HepG2 (cell line): ENCODE results near the gene CTU1. TPM values are rescaled to one million over a fixed set of nuclear protein-coding genes. Genes with fewer than 3 reads are reported as not detected.

Experiments used
- ATAC-seq: fragments of 200-7000 bp; cut with Tn5 transposase; 3 replicates; pipeline ENCODE4 v1.9.1; 2020; ENCODE audit warnings: mild to moderate bottlenecking, moderate library complexity
- BruUV-seq: library from RNA; stranded (reverse); fragments of 400-500 nt; replicated peaks from 2 replicates; lab custom pipeline; 2021; lab: Mats Ljungman, UMichigan
- CTCF ChIA-PET: fragments of 300-600 bp; formaldehyde crosslinking; extraction: SDS; loops from one replicate; lab custom pipeline; 2021; ENCODE audit warnings: low total read pairs, inconsistent platforms, low intra/inter-chr PET ratio; lab: Yijun Ruan, JAX
- POLR2A ChIA-PET: fragments of 350-600 bp; sonication (Branson Sonifier 250); formaldehyde crosslinking; loops from one replicate; lab custom pipeline; 2020; ENCODE audit warnings: antibody characterized with exemption, inconsistent platforms; lab: Yijun Ruan, JAX
- DNase-seq: peaks from one replicate; pipeline ENCODE4 v3.0.0-alpha.2; 2015; ENCODE audit warnings: low spot score
- FAIRE-seq: peaks from 3 replicates; lab custom pipeline; 2011; peaks lifted over from hg19 to GRCh38; lab: Jason Lieb, UNC
- H2AFZ ChIP-seq: one replicate; pipeline ENCODE4 v1.6.1; 2011; ENCODE audit warnings: low read length, inconsistent platforms
- H3K27ac ChIP-seq: fragments of 300-600 bp; 3 replicates; pipeline ENCODE4 v1.8.0; 2011; ENCODE audit warnings: mixed run types, mild to moderate bottlenecking, mixed read lengths, low read length, inconsistent platforms; ENCODE audit not compliant: insufficient read depth; ENCODE audit errors: extremely low read length
- H3K27me3 ChIP-seq, 2 experiments: fragments of 200-600 bp in 1 of 2; 2 replicates in 1 of 2; 3 replicates in 1 of 2; pipeline versions ENCODE4 v1.6.0 to v1.8.0; 2011; ENCODE audit warnings: low read length in 2 of 2, mild to moderate bottlenecking in 2 of 2, moderate library complexity in 2 of 2, inconsistent platforms in 1 of 2; ENCODE audit not compliant: insufficient read depth in 2 of 2, control insufficient read depth in 1 of 2
- H3K36me3 ChIP-seq, 2 experiments: fragments of 200-600 bp in 1 of 2; replicated peaks in 1 of 2; 2 replicates in 1 of 2; 3 replicates in 1 of 2; pipeline versions ENCODE4 v1.5.1 to v1.8.0; 2011; ENCODE audit warnings: low read length in 2 of 2, inconsistent platforms in 1 of 2; ENCODE audit not compliant: insufficient read depth in 2 of 2, control insufficient read depth in 1 of 2
- H3K4me1 ChIP-seq: 2 replicates; pipeline ENCODE4 v1.5.1; 2012; ENCODE audit warnings: low read length, inconsistent platforms; ENCODE audit not compliant: insufficient read depth
- H3K4me2 ChIP-seq: 2 replicates; pipeline ENCODE4 v1.6.0; 2011; ENCODE audit warnings: low read depth, low read length, inconsistent platforms
- H3K4me3 ChIP-seq, 3 experiments: fragments of 200-600 bp in 1 of 3; sonication (generic), shearing (Covaris generic) in 1 of 3; replicated peaks in 1 of 3; 2 replicates each; pipeline ENCODE4 v1.5.1; 2011 to 2016; ENCODE audit warnings: low read length in 3 of 3, inconsistent platforms in 2 of 3, low read depth in 2 of 3, mild to moderate bottlenecking in 2 of 3, control low read depth in 1 of 3, mixed read lengths in 1 of 3; ENCODE audit not compliant: insufficient read depth in 1 of 3
- H3K79me2 ChIP-seq: one replicate; pipeline ENCODE4 v1.6.1; 2011; ENCODE audit warnings: low read length, inconsistent platforms; ENCODE audit not compliant: insufficient read depth
- H3K9ac ChIP-seq: 2 replicates; pipeline ENCODE4 v1.6.0; 2011; ENCODE audit warnings: mild to moderate bottlenecking, low read depth, low read length, inconsistent platforms; ENCODE audit not compliant: insufficient read depth
- H3K9me3 ChIP-seq: 2 replicates; pipeline ENCODE4 v1.5.1; 2012; ENCODE audit warnings: mild to moderate bottlenecking, low read length
- H4K20me1 ChIP-seq: 2 replicates; pipeline ENCODE4 v1.6.0; 2011; ENCODE audit warnings: inconsistent platforms, mild to moderate bottlenecking, low read length, moderate library complexity; ENCODE audit not compliant: insufficient read depth
- RFX1 ChIP-seq: fragments of 450-650 bp; IDR thresholded peaks from 2 replicates; pipeline ENCODE4 v1.6.1; 2017
- TCF7 ChIP-seq: sonication (generic); IDR thresholded peaks from 2 replicates; pipeline ENCODE4 v1.6.1; 2016; ENCODE audit warnings: antibody characterized with exemption, low read depth
- ZNF143 ChIP-seq: sonication (generic); formaldehyde crosslinking; IDR thresholded peaks from 2 replicates; pipeline ENCODE4 v1.4.0; 2020; ENCODE audit warnings: missing genetic modification reagents
- WGBS: methylation state at CpG from one replicate; pipeline ENCODE4 v1.1.6; 2017; ENCODE audit warnings: low lambda C conversion rate; 5-methylcytosine and 5-hydroxymethylcytosine counted together
- in situ Hi-C: cut with HindIII; loops from 2 replicates; pipeline ENCODE4 v1.10.0; 2017; ENCODE audit warnings: low pct_unique_long_range_greater_than_20kb; ENCODE audit not compliant: extremely low pct_ligation_motif_present
- intact Hi-C: fragments of 100-400 bp; cut with micrococcal nuclease; formaldehyde crosslinking; loops from one replicate; pipeline ENCODE4 v1.10.0; 2022; ENCODE audit not compliant: unreplicated experiment
- polyA plus RNA-seq, 8 experiments: library from polyadenylated mRNA; depleted of rRNA in 3 of 8; stranded (reverse) in 7 of 8; unstranded in 1 of 8; fragments of >200 nt; fragmentation: Illumina TruSeq in 4 of 8; extraction: Trizol in 4 of 8; gene quantifications; 2 replicates each; pipeline versions ENCODE4 v1.2.1 to v1.2.3, GENCODE V29; 2011 to 2016; ENCODE audit warnings: low read depth in 4 of 8, missing spikeins in 1 of 8, mixed read lengths in 1 of 8; ENCODE audit not compliant: insufficient read depth in 1 of 8
- total RNA-seq, 5 experiments: library from RNA; depleted of rRNA; stranded (reverse); fragments of >200 nt; fragmentation: Illumina TruSeq; extraction: Trizol; gene quantifications; 2 replicates each; pipeline ENCODE4 v1.2.3, GENCODE V29; 2016; ENCODE audit warnings: low read depth in 1 of 5
- TF ChIP-seq, protein P1 (sequence below): sonication (generic); formaldehyde crosslinking; IDR thresholded peaks from 2 replicates; pipeline ENCODE4 v1.4.0; 2020; ENCODE audit warnings: missing genetic modification reagents
- TF ChIP-seq, protein P2 (sequence below): sonication (generic); formaldehyde crosslinking; IDR thresholded peaks from 2 replicates; pipeline ENCODE4 v1.4.0; 2020; ENCODE audit warnings: missing genetic modification reagents, borderline replicate concordance
- TF ChIP-seq, protein P3 (sequence below): sonication (generic); formaldehyde crosslinking; IDR thresholded peaks from 2 replicates; pipeline ENCODE4 v1.4.0; 2020; ENCODE audit warnings: missing genetic modification reagents, low read depth, mild to moderate bottlenecking, borderline replicate concordance
- TF ChIP-seq, protein P4 (sequence below): IDR thresholded peaks from 2 replicates; pipeline ENCODE4 v1.6.1; 2016; ENCODE audit warnings: missing compliant biosample characterization, missing genetic modification reagents, borderline replicate concordance

The CTU1 gene
- total and polyA plus RNA-seq, 2 of the 13 experiments (the other 11 are each of a cell fraction or from before 2014, with no cell fraction given) = 1.9 to 2.9 TPM

DNA sequence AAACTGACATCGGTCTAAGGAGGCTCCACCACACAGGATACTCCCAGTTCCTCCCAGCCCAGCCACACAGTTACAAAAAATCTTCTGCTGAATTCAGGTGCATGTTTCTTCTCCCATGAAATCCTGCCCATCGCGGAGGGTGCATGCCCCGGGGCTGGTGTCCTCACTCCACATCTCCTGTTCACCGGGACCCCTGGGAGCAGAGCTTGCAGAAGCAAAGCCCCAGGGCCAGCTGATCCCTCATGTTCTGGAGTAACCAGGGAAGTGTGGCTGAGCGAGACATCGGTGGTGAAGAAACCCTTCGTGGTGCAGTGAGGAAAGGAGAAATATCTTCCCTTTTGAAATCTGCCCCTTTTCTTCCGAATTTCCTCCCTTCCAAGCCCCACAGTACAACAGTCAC, 15.6 kb upstream of the CTU1 start (continued):
- TF ChIP-seq, protein P1, sequence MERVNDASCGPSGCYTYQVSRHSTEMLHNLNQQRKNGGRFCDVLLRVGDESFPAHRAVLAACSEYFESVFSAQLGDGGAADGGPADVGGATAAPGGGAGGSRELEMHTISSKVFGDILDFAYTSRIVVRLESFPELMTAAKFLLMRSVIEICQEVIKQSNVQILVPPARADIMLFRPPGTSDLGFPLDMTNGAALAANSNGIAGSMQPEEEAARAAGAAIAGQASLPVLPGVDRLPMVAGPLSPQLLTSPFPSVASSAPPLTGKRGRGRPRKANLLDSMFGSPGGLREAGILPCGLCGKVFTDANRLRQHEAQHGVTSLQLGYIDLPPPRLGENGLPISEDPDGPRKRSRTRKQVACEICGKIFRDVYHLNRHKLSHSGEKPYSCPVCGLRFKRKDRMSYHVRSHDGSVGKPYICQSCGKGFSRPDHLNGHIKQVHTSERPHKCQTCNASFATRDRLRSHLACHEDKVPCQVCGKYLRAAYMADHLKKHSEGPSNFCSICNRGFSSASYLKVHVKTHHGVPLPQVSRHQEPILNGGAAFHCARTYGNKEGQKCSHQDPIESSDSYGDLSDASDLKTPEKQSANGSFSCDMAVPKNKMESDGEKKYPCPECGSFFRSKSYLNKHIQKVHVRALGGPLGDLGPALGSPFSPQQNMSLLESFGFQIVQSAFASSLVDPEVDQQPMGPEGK = no peak

DNA sequence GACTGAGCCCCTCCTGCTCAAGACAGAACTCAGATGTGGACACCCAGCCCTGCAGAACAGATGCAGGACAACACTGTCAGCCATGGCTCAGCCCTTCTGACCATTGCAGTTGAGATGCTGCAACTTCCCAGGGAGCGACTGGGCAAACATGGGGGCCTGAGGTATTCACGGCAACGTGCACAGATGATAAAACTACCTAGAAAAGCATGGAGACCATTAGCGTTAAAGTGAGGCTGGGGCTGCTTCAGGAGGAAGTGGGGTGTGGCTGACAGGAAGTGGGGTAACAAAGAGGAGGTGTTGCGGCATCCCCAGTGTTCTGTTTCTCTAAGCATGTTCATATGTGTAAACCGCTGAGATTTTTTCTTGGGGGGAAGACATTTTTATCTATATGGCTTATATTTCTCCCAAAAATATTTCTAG, 15.2 kb upstream of the CTU1 start:
- TF ChIP-seq, protein P2, sequence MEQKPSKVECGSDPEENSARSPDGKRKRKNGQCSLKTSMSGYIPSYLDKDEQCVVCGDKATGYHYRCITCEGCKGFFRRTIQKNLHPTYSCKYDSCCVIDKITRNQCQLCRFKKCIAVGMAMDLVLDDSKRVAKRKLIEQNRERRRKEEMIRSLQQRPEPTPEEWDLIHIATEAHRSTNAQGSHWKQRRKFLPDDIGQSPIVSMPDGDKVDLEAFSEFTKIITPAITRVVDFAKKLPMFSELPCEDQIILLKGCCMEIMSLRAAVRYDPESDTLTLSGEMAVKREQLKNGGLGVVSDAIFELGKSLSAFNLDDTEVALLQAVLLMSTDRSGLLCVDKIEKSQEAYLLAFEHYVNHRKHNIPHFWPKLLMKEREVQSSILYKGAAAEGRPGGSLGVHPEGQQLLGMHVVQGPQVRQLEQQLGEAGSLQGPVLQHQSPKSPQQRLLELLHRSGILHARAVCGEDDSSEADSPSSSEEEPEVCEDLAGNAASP = no peak
- TF ChIP-seq, protein P3, sequence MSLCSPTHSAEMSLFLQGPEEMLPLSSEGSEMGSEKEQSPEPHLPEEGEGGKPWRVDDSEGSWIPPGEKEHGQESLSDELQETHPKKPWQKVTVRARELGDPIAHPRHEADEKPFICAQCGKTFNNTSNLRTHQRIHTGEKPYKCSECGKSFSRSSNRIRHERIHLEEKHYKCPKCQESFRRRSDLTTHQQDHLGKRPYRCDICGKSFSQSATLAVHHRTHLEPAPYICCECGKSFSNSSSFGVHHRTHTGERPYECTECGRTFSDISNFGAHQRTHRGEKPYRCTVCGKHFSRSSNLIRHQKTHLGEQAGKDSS (CRISPR knock-in tag) = no peak
- TF ChIP-seq TCF7 (no peak), ZNF143 (no peak), RFX1 (no peak)
- TF ChIP-seq, protein P4, sequence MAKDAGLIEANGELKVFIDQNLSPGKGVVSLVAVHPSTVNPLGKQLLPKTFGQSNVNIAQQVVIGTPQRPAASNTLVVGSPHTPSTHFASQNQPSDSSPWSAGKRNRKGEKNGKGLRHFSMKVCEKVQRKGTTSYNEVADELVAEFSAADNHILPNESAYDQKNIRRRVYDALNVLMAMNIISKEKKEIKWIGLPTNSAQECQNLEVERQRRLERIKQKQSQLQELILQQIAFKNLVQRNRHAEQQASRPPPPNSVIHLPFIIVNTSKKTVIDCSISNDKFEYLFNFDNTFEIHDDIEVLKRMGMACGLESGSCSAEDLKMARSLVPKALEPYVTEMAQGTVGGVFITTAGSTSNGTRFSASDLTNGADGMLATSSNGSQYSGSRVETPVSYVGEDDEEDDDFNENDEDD (CRISPR knock-in tag) = no peak
- TF ChIP-seq, protein P1 = no peak
- TF ChIP-seq, all 625 proteins: peak for 0
- 22% methylated on average over 6 of the region's 6 CpGs for WGBS
- H4K20me1 ChIP-seq = no peaks in the 10 kb centered on the region
- in situ Hi-C loops = no loop called here
- H3K9me3 ChIP-seq = no peaks in the 10 kb centered on the region
- CTCF ChIA-PET = no interaction called here
- DNase-seq (no peak), ATAC-seq (no peak), FAIRE-seq (no peak)
- H3K4me2 ChIP-seq = no peak overlapping the region
- no peak overlapping the region for H3K9ac ChIP-seq
- intact Hi-C loops = no loop called here
- no peaks in the 10 kb centered on the region for H3K36me3 ChIP-seq
- BruUV-seq = no TSS peak
- H3K4me3 ChIP-seq = no peak overlapping the region
- no peaks in the 10 kb centered on the region for H3K4me1 ChIP-seq
- no peak overlapping the region for H3K27ac ChIP-seq
- no peak overlapping the region for H2AFZ ChIP-seq
- H3K27me3 ChIP-seq = peaks cover 4 to 47% of the 10 kb centered on the region in 2 experiments; a peak in 4 of 5 replicates
- POLR2A ChIA-PET = no interaction called here
- no peaks in the 10 kb centered on the region for H3K79me2 ChIP-seq
